ENCODE measurements around the gene TNRC6C. TPM values are rescaled to one million over a fixed set of nuclear protein-coding genes. Genes with fewer than 3 reads are reported as not detected.

Gene TNRC6C
- polyA plus RNA-seq, 4 donors: 0.89 to 5.1 (median 2.3) TPM

DNA sequence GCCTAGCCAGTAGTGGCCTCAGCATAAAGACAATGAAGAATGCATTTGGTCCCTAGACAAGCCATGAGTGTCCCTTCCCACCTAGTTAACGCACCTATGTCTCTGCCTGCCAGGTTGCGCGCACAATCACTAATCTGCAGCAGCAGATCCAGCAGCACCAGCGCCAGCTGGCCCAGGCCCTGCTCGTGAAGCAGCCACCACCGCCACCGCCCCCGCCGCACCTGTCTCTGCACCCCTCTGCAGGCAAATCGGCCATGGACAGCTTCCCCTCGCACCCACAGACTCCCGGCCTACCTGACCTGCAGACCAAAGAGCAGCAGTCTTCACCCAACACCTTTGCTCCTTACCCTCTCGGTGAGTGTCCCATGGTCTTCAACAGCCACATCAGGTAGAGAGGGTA lies 128.2 kb downstream of the TNRC6C start:
- no peak for DNase-seq
- H3K27me3 ChIP-seq (ENCODE audit: control insufficient read depth in 3 of 3, insufficient read depth in 3 of 3, low read length in 3 of 3): no peaks in the 10 kb centered on the region
- FAIRE-seq: no peak
- no peak overlapping the region for H3K27ac ChIP-seq (ENCODE audit: low read depth in 1 of 3, low read length in 2 of 3)
- peaks cover 0 to 2% (median 0%) of the 10 kb centered on the region in 3 donors for H3K4me1 ChIP-seq (ENCODE audit: control insufficient read depth in 3 of 3, insufficient read depth in 2 of 3, low read depth in 1 of 3, low read length in 2 of 3)
- H3K4me3 ChIP-seq (ENCODE audit: low read depth in 1 of 3, low read length in 3 of 3): no peak overlapping the region
- peaks cover 5 to 37% (median 17%) of the 10 kb centered on the region in 3 donors for H3K36me3 ChIP-seq (ENCODE audit: control insufficient read depth in 3 of 3, insufficient read depth in 2 of 3, low read depth in 1 of 3, low read length in 3 of 3)
- WGBS, 3 donors: 95 to 96% (median 96%) methylated on average over 13 of the region's 13 CpGs
- H3K9me3 ChIP-seq (ENCODE audit: control insufficient read depth in 2 of 2, insufficient read depth in 1 of 2, low read depth in 1 of 2, low read length in 1 of 2): no peaks in the 10 kb centered on the region

GRCh38 chr17:78088529-78088928 lies 130.0 kb downstream of the TNRC6C start:
- whole genome bisulfite sequencing, 3 donors: 92 to 100% (median 100%) methylated on average over 1 of the region's 1 CpG
- H3K9me3 ChIP-seq (ENCODE audit: control insufficient read depth in 2 of 2, insufficient read depth in 1 of 2, low read depth in 1 of 2, low read length in 1 of 2): no peaks in the 10 kb centered on the region
- peaks cover 0 to 2% (median 0%) of the 10 kb centered on the region in 3 donors for H3K4me1 ChIP-seq (ENCODE audit: control insufficient read depth in 3 of 3, insufficient read depth in 2 of 3, low read depth in 1 of 3, low read length in 2 of 3)
- no peak overlapping the region for H3K4me3 ChIP-seq (ENCODE audit: low read depth in 1 of 3, low read length in 3 of 3)
- no peaks in the 10 kb centered on the region for H3K27me3 ChIP-seq (ENCODE audit: control insufficient read depth in 3 of 3, insufficient read depth in 3 of 3, low read length in 3 of 3)
- DNase-seq (no peak), FAIRE-seq (no peak)
- peaks cover 9 to 39% (median 20%) of the 10 kb centered on the region in 3 donors for H3K36me3 ChIP-seq (ENCODE audit: control insufficient read depth in 3 of 3, insufficient read depth in 2 of 3, low read depth in 1 of 3, low read length in 3 of 3)
- no peak overlapping the region for H3K27ac ChIP-seq (ENCODE audit: low read depth in 1 of 3, low read length in 2 of 3)

DNA sequence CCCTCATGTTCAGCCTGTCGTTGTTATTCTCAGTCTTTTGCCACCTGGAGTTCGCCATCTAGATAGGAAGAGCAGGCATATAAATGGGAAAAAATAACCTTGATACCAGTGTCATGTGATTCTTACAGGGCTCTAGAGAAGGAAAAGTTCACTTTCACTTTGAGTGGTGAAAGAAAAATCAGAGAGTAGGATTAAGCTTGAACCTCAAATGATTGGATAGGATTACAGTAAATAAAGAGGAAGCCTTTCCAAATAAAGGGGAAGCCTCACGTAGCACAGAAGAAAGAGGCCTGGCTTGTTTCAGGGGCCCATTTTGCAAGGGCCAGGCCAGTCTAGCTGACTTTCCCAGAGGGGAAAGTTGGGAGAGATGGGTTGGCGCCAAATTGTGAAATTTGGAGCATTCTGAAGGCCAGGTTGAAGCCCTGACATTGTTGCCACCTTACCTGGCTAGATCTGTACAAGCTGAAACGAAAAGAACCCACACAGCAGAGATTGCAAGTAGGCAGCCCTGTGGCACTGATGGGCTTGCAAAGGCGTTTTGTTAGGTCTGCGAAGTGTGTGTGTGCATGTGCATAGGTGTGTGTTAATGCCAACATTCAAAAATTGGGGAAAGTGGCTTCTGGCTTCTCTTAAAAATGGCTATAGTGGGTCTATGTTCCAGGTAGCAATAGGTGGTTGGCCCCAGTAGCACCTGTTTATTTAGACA lies 131.2 kb downstream of the TNRC6C start:
- H3K27me3 ChIP-seq (ENCODE audit: control insufficient read depth in 3 of 3, insufficient read depth in 3 of 3, low read length in 3 of 3): no peaks in the 10 kb centered on the region
- H3K4me1 ChIP-seq (ENCODE audit: control insufficient read depth in 3 of 3, insufficient read depth in 2 of 3, low read depth in 1 of 3, low read length in 2 of 3): peaks cover 0 to 2% (median 0%) of the 10 kb centered on the region in 3 donors
- peaks cover 11 to 46% (median 20%) of the 10 kb centered on the region in 3 donors for H3K36me3 ChIP-seq (ENCODE audit: control insufficient read depth in 3 of 3, insufficient read depth in 2 of 3, low read depth in 1 of 3, low read length in 3 of 3)
- no peak for FAIRE-seq
- DNase-seq: peak; percentile 40 to 72
- WGBS, 3 donors: 63 to 71% (median 63%) methylated on average over 7 of the region's 7 CpGs
- H3K27ac ChIP-seq (ENCODE audit: low read depth in 1 of 3, low read length in 2 of 3): peak overlapping the region in 1 of 3 donors; percentile 49
- H3K4me3 ChIP-seq (ENCODE audit: low read depth in 1 of 3, low read length in 3 of 3): no peak overlapping the region
- H3K9me3 ChIP-seq (ENCODE audit: control insufficient read depth in 2 of 2, insufficient read depth in 1 of 2, low read depth in 1 of 2, low read length in 1 of 2): no peaks in the 10 kb centered on the region

DNA sequence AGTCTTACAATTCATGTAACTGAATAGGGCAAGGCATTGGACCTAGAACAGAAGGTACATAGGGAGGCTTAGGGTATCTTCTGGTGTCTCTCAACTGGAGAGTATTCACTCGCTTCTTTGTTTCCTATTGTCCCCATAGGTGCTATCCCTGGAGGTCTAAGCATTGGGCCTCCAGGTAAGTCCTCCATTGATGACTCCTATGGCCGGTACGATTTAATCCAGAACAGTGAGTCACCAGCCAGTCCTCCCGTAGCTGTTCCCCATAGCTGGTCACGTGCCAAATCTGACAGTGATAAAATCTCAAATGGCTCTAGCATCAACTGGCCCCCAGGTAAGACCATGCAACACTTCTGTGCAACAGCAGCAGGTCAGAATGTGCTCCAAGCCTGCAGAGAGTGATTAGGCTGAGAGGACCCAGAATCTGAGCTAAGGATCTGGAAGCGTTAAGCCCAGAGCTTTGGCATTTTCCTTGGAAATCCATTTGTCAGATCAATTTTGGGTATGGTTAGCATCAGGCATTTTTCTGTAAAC lies 134.4 kb downstream of the TNRC6C start:
- DNase-seq (no peak), FAIRE-seq (no peak)
- 76 to 87% (median 85%) methylated on average over 6 of the region's 6 CpGs for WGBS, 3 donors
- Histone ChIP-seq H3K4me3 (ENCODE audit: low read depth in 1 of 3, low read length in 3 of 3) (no peak overlapping the region), H3K4me1 (ENCODE audit: control insufficient read depth in 3 of 3, insufficient read depth in 2 of 3, low read depth in 1 of 3, low read length in 2 of 3) (peaks cover 0 to 2% (median 0%) of the 10 kb centered on the region in 3 donors), H3K27me3 (ENCODE audit: control insufficient read depth in 3 of 3, insufficient read depth in 3 of 3, low read length in 3 of 3) (no peaks in the 10 kb centered on the region), H3K36me3 (ENCODE audit: control insufficient read depth in 3 of 3, insufficient read depth in 2 of 3, low read depth in 1 of 3, low read length in 3 of 3) (peaks cover 12 to 58% (median 14%) of the 10 kb centered on the region in 3 donors), H3K27ac (ENCODE audit: low read depth in 1 of 3, low read length in 2 of 3) (no peak overlapping the region), H3K9me3 (ENCODE audit: control insufficient read depth in 2 of 2, insufficient read depth in 1 of 2, low read depth in 1 of 2, low read length in 1 of 2) (no peaks in the 10 kb centered on the region)

DNA sequence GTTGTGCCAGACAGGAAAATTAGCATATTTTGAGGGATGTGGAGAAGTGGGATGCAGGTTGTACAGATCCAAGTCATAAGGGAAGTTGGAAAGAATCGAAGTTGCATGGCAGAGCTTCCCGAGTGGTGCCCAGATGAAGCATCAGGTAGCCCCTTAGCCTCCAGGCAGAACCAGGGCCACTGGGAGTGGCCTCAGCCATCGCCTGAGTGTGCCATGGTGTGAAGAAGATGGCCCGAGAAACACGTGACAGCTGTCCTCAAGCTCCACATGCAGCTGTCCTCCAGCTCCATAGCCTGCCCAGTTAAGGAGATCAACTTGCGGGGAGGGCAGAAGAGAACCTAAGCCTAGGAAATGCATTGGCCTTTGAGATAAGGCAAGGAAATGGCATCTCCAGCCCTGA lies 136.5 kb downstream of the TNRC6C start:
- DNase-seq (no peak), FAIRE-seq (no peak)
- no peaks in the 10 kb centered on the region for H3K27me3 ChIP-seq (ENCODE audit: control insufficient read depth in 3 of 3, insufficient read depth in 3 of 3, low read length in 3 of 3)
- H3K27ac ChIP-seq (ENCODE audit: low read depth in 1 of 3, low read length in 2 of 3): no peak overlapping the region
- peaks cover 12 to 63% (median 16%) of the 10 kb centered on the region in 3 donors for H3K36me3 ChIP-seq (ENCODE audit: control insufficient read depth in 3 of 3, insufficient read depth in 2 of 3, low read depth in 1 of 3, low read length in 3 of 3)
- 94 to 99% (median 97%) methylated on average over 6 of the region's 6 CpGs for WGBS, 3 donors
- no peak overlapping the region for H3K4me3 ChIP-seq (ENCODE audit: low read depth in 1 of 3, low read length in 3 of 3)
- no peaks in the 10 kb centered on the region for H3K4me1 ChIP-seq (ENCODE audit: control insufficient read depth in 3 of 3, insufficient read depth in 2 of 3, low read depth in 1 of 3, low read length in 2 of 3)
- peaks cover 0 to 12% of the 10 kb centered on the region in 2 donors for H3K9me3 ChIP-seq (ENCODE audit: control insufficient read depth in 2 of 2, insufficient read depth in 1 of 2, low read depth in 1 of 2, low read length in 1 of 2)

DNA sequence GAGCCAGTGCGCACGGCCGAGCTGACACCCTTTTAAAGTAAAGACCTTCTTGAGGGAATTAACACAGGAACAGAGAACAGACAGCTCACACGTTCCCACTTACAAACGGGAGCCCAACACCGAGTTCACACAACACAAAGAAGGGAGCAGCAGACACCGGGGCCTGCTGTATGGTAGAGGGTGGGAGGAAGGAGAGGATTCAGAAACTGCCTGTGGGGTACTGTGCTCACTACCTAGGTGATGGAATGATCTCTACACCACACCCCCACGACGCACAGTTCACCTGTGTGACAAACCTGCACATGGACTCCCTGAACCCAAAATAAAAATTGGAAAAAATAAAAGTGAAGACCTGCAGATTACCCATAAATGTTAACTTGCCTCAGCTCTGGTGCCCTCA lies 137.6 kb downstream of the TNRC6C start:
- DNase-seq: no peak
- Histone ChIP-seq H3K4me3 (ENCODE audit: low read depth in 1 of 3, low read length in 3 of 3) (no peak overlapping the region), H3K9me3 (ENCODE audit: control insufficient read depth in 2 of 2, insufficient read depth in 1 of 2, low read depth in 1 of 2, low read length in 1 of 2) (peaks cover 0 to 21% of the 10 kb centered on the region in 2 donors), H3K27ac (ENCODE audit: low read depth in 1 of 3, low read length in 2 of 3) (no peak overlapping the region), H3K4me1 (ENCODE audit: control insufficient read depth in 3 of 3, insufficient read depth in 2 of 3, low read depth in 1 of 3, low read length in 2 of 3) (no peaks in the 10 kb centered on the region), H3K36me3 (ENCODE audit: control insufficient read depth in 3 of 3, insufficient read depth in 2 of 3, low read depth in 1 of 3, low read length in 3 of 3) (peaks cover 9 to 60% (median 16%) of the 10 kb centered on the region in 3 donors), H3K27me3 (ENCODE audit: control insufficient read depth in 3 of 3, insufficient read depth in 3 of 3, low read length in 3 of 3) (no peaks in the 10 kb centered on the region)
- WGBS, 3 donors: 93 to 95% (median 95%) methylated on average over 9 of the region's 9 CpGs
- no peak for FAIRE-seq

DNA sequence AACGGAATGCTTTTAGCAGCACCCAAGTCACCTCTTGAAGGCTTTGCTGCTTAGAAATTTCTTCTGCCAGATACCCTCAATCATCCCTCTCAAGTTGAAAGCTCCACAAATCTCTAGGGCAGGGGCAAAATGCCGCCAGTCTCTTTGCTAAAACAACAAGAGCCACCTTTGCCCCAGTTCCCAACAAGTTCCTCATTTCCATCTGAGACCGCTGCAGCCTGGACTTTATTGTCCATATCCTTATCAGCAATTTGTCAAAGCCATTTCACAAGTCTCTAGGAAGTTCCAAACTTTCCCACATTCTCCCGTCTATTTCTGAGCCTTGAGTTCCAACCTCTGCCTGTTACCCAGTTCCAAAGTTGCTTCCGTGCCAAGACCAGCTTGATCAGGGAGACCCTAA lies 142.6 kb downstream of the TNRC6C start:
- no peak for FAIRE-seq
- peaks cover 0 to 59% (median 5%) of the 10 kb centered on the region in 3 donors for H3K36me3 ChIP-seq (ENCODE audit: control insufficient read depth in 3 of 3, insufficient read depth in 2 of 3, low read depth in 1 of 3, low read length in 3 of 3)
- no peak overlapping the region for H3K4me3 ChIP-seq (ENCODE audit: low read depth in 1 of 3, low read length in 3 of 3)

DNA sequence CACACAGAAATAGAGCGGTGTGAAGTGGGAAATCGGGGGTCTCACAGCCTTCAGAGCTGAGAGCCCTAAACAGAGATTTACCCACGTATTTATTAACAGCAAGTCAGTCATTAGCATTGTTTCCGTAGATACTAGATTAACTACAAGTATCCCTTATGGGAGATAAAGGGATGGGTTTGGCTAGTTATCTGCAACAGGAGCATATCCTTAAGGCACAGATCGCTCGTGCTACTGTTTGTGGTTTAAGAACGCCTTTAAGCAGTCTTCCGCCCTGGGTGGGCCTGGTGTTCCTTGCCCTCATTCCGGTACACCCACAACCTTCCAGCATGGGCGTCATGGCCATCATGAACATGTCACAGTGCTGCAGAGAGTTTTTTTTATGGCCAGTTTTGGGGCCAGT lies 143.0 kb downstream of the TNRC6C start:
- H3K4me1 ChIP-seq (ENCODE audit: control insufficient read depth in 3 of 3, insufficient read depth in 2 of 3, low read depth in 1 of 3, low read length in 2 of 3): no peaks in the 10 kb centered on the region
- H3K9me3 ChIP-seq (ENCODE audit: control insufficient read depth in 2 of 2, insufficient read depth in 1 of 2, low read depth in 1 of 2, low read length in 1 of 2): peaks cover 0 to 28% of the 10 kb centered on the region in 2 donors
- no peak for FAIRE-seq
- 89 to 97% (median 95%) methylated on average over 10 of the region's 10 CpGs for WGBS, 3 donors
- no peak for DNase-seq
- peaks cover 0 to 57% (median 5%) of the 10 kb centered on the region in 3 donors for H3K36me3 ChIP-seq (ENCODE audit: control insufficient read depth in 3 of 3, insufficient read depth in 2 of 3, low read depth in 1 of 3, low read length in 3 of 3)
- H3K27me3 ChIP-seq (ENCODE audit: control insufficient read depth in 3 of 3, insufficient read depth in 3 of 3, low read length in 3 of 3): no peaks in the 10 kb centered on the region
- H3K27ac ChIP-seq (ENCODE audit: low read depth in 1 of 3, low read length in 2 of 3): no peak overlapping the region
- no peak overlapping the region for H3K4me3 ChIP-seq (ENCODE audit: low read depth in 1 of 3, low read length in 3 of 3)

More for the DNA sequence above, 142.6 kb downstream of the TNRC6C start:
- WGBS, 3 donors: 47 to 62% (median 59%) methylated on average over 5 of the region's 5 CpGs
- Histone ChIP-seq H3K4me1 (ENCODE audit: control insufficient read depth in 3 of 3, insufficient read depth in 2 of 3, low read depth in 1 of 3, low read length in 2 of 3) (no peaks in the 10 kb centered on the region), H3K27me3 (ENCODE audit: control insufficient read depth in 3 of 3, insufficient read depth in 3 of 3, low read length in 3 of 3) (no peaks in the 10 kb centered on the region), H3K27ac (ENCODE audit: low read depth in 1 of 3, low read length in 2 of 3) (no peak overlapping the region), H3K9me3 (ENCODE audit: control insufficient read depth in 2 of 2, insufficient read depth in 1 of 2, low read depth in 1 of 2, low read length in 1 of 2) (peaks cover 0 to 28% of the 10 kb centered on the region in 2 donors)
- peak in 1 of 2 donors; percentile 64 for DNase-seq
